ENCODE results near the gene WDR6. TPM values are rescaled to one million over a fixed set of nuclear protein-coding genes. Genes with fewer than 3 reads are reported as not detected.

Gene WDR6
- total and polyA plus RNA-seq, 4 donors, result 80.3 to 138 (median 109) TPM

- Histone ChIP-seq H3K4me1 (ENCODE audit: control insufficient read depth in 5 of 5, insufficient read depth in 5 of 5, low read length in 5 of 5) (peaks cover 4 to 20% (median 9%) of the 10 kb centered on the region in 5 donors), H3K9ac (ENCODE audit: insufficient read depth in 1 of 2, low read length in 2 of 2) (peak within 1 kb of the TSS; percentile 72 to 87), H3K9me3 (ENCODE audit: control insufficient read depth in 4 of 4, insufficient read depth in 3 of 4, low read length in 3 of 4) (no peaks in the 10 kb centered on the region), H3K4me3 (peak within 1 kb of the TSS; percentile 90), H3K27ac (ENCODE audit: low read depth in 1 of 2, low read length in 1 of 2) (peak within 1 kb of the TSS; percentile 82 to 98), H3K27me3 (ENCODE audit: control insufficient read depth in 3 of 3, insufficient read depth in 3 of 3, low read length in 2 of 3) (no peaks in the 10 kb centered on the region), H3K36me3 (ENCODE audit: control insufficient read depth in 4 of 4, insufficient read depth in 4 of 4, low read length in 4 of 4) (peaks cover 0 to 6% (median 2%) of the 10 kb centered on the region in 4 donors)
- DNase-seq (peak; percentile 92 to 94 (median 92)), ATAC-seq (ENCODE audit: insufficient read depth, low FRiP score) (peak; percentile 90)
- WGBS, 2 donors, result 0 to 1% methylated on average over 65 to 91 of the region's 91 CpGs
- TF ChIP-seq CTCF (IDR thresholded peaks at IDR 0.05; ENCODE audit: control extremely low read depth, extremely low read depth), result peak; percentile 27
Measured at GRCh38 chr3:48989796-48990635, 17.2 kb upstream of the WDR6 start, which contains the start of gene P4HTM. Gene P4HTM (plus strand): TSS chr3:48990241. CDS start chr3:48990257, 16 bp downstream.

GRCh38 chr3:48990636-48991469, 16.3 kb upstream of the WDR6 start:
- peak overlapping the region; percentile 90 for H3K4me3 ChIP-seq
- ATAC-seq (ENCODE audit: insufficient read depth, low FRiP score) (peak; percentile 22), DNase-seq (peak in 2 of 3 donors; percentile 26 to 30)
- TF ChIP-seq CTCF (IDR thresholded peaks at IDR 0.05; ENCODE audit: control extremely low read depth, extremely low read depth), result no peak
- H3K4me1 ChIP-seq (ENCODE audit: control insufficient read depth in 5 of 5, insufficient read depth in 5 of 5, low read length in 5 of 5), result peaks cover 4 to 20% (median 9%) of the 10 kb centered on the region in 5 donors
- peak overlapping the region; percentile 82 to 98 for H3K27ac ChIP-seq (ENCODE audit: low read depth in 1 of 2, low read length in 1 of 2)
- no peaks in the 10 kb centered on the region for H3K27me3 ChIP-seq (ENCODE audit: control insufficient read depth in 3 of 3, insufficient read depth in 3 of 3, low read length in 2 of 3)
- WGBS, 2 donors, result 5 to 6% methylated on average over 40 of the region's 40 CpGs
- no peaks in the 10 kb centered on the region for H3K9me3 ChIP-seq (ENCODE audit: control insufficient read depth in 4 of 4, insufficient read depth in 3 of 4, low read length in 3 of 4)
- H3K36me3 ChIP-seq (ENCODE audit: control insufficient read depth in 4 of 4, insufficient read depth in 4 of 4, low read length in 4 of 4), result peaks cover 0 to 5% (median 1%) of the 10 kb centered on the region in 4 donors
- peak overlapping the region in 1 of 2 donors; percentile 49 for H3K9ac ChIP-seq (ENCODE audit: insufficient read depth in 1 of 2, low read length in 2 of 2)

GRCh38 chr3:48991851-48992545, 15.2 kb upstream of the WDR6 start:
- Histone ChIP-seq H3K4me1 (ENCODE audit: control insufficient read depth in 5 of 5, insufficient read depth in 5 of 5, low read length in 5 of 5) (peaks cover 4 to 20% (median 9%) of the 10 kb centered on the region in 5 donors), H3K9me3 (ENCODE audit: control insufficient read depth in 4 of 4, insufficient read depth in 3 of 4, low read length in 3 of 4) (no peaks in the 10 kb centered on the region), H3K36me3 (ENCODE audit: control insufficient read depth in 4 of 4, insufficient read depth in 4 of 4, low read length in 4 of 4) (peaks cover 0 to 10% (median 3%) of the 10 kb centered on the region in 4 donors), H3K9ac (ENCODE audit: insufficient read depth in 1 of 2, low read length in 2 of 2) (no peak overlapping the region), H3K27ac (ENCODE audit: low read depth in 1 of 2, low read length in 1 of 2) (peak overlapping the region in 1 of 2 donors; percentile 65), H3K4me3 (no peak overlapping the region), H3K27me3 (ENCODE audit: control insufficient read depth in 3 of 3, insufficient read depth in 3 of 3, low read length in 2 of 3) (no peaks in the 10 kb centered on the region)
- 77 to 84% methylated on average over 5 of the region's 5 CpGs for WGBS, 2 donors
- TF ChIP-seq CTCF (IDR thresholded peaks at IDR 0.05; ENCODE audit: control extremely low read depth, extremely low read depth), result no peak
- DNase-seq, result no peak
- ATAC-seq (ENCODE audit: insufficient read depth, low FRiP score), result no peak

Data from lung (tissue), 12 donors.